HEK293T (cell line): ENCODE results near the gene EREG.

Experiments used
- CTCF ChIA-PET: fragments of 350-600 bp; formaldehyde crosslinking; extraction: SDS; loops from one replicate; lab custom pipeline; 2021; ENCODE audit warnings: antibody characterized with exemption, inconsistent platforms; lab: Yijun Ruan, JAX
- POLR2A ChIA-PET: fragments of 350-600 bp; formaldehyde crosslinking; extraction: SDS; loops from one replicate; lab custom pipeline; 2020; ENCODE audit warnings: antibody characterized with exemption, inconsistent platforms; lab: Yijun Ruan, JAX
- DNase-seq: peaks from one replicate; pipeline ENCODE4 v3.0.0; 2012; ENCODE audit warnings: mixed read lengths; ENCODE audit errors: extremely low spot score
- ARNT ChIP-seq: fragments of 450-650 bp; IDR thresholded peaks from 2 replicates; pipeline ENCODE4 v1.6.1; 2017; ENCODE audit warnings: mild to moderate bottlenecking
- BHLHE40 ChIP-seq: fragments of 450-650 bp; IDR thresholded peaks from 2 replicates; pipeline ENCODE4 v1.6.1; 2016; ENCODE audit warnings: mild to moderate bottlenecking, moderate library complexity, borderline replicate concordance
- CTBP1 ChIP-seq: fragments of 450-650 bp; IDR thresholded peaks from 2 replicates; pipeline ENCODE4 v1.6.1; 2016; ENCODE audit warnings: borderline replicate concordance
- ELF4 ChIP-seq: fragments of 450-650 bp; IDR thresholded peaks from 2 replicates; pipeline ENCODE4 v1.6.1; 2017; ENCODE audit warnings: antibody characterized with exemption
- FOXA1 ChIP-seq: fragments of 450-650 bp; IDR thresholded peaks from 2 replicates; pipeline ENCODE4 v1.6.1; 2016; ENCODE audit warnings: mild to moderate bottlenecking
- FOXK2 ChIP-seq: fragments of 450-650 bp; IDR thresholded peaks from 2 replicates; pipeline ENCODE4 v1.6.1; 2016; ENCODE audit warnings: mild to moderate bottlenecking
- FOXM1 ChIP-seq: fragments of 450-650 bp; IDR thresholded peaks from 2 replicates; pipeline ENCODE4 v1.6.1; 2017; ENCODE audit warnings: mild to moderate bottlenecking, borderline replicate concordance
- HDGF ChIP-seq: fragments of 450-650 bp; IDR thresholded peaks from 2 replicates; pipeline ENCODE4 v1.6.1; 2017; ENCODE audit warnings: antibody characterized with exemption, borderline replicate concordance
- L3MBTL2 ChIP-seq: fragments of 450-650 bp; conservative IDR thresholded peaks from 2 replicates; pipeline ENCODE4 v1.6.1; 2016; ENCODE audit warnings: mild to moderate bottlenecking
- LEF1 ChIP-seq: fragments of 450-650 bp; IDR thresholded peaks from 2 replicates; pipeline ENCODE4 v1.6.1; 2017; ENCODE audit warnings: mild to moderate bottlenecking, borderline replicate concordance
- NFRKB ChIP-seq: fragments of 450-650 bp; IDR thresholded peaks from 2 replicates; pipeline ENCODE4 v1.6.1; 2016; ENCODE audit warnings: mild to moderate bottlenecking, moderate library complexity
- PKNOX1 ChIP-seq: fragments of 450-650 bp; IDR thresholded peaks from 2 replicates; pipeline ENCODE4 v1.6.1; 2016
- SP1 ChIP-seq: fragments of 450-650 bp; IDR thresholded peaks from 2 replicates; pipeline ENCODE4 v1.6.1; 2017
- SUZ12 ChIP-seq: fragments of 450-650 bp; IDR thresholded peaks from 2 replicates; pipeline ENCODE4 v1.6.1; 2016; ENCODE audit warnings: mild to moderate bottlenecking
- TARDBP ChIP-seq: fragments of 450-650 bp; IDR thresholded peaks from 2 replicates; pipeline ENCODE4 v1.6.1; 2016
- ZNF384 ChIP-seq: fragments of 450-650 bp; IDR thresholded peaks from 2 replicates; pipeline ENCODE4 v1.6.1; 2016

Gene EREG

GRCh38 chr4:74370912-74371311 is 6.0 kb downstream of the EREG start:
- ChIA-PET CTCF (interaction anchor here (0.7 to 0.8 kb wide), 2 partner anchors 31 to 163 kb away, joined by 3 read pairs; no protein-coding TSS in a partner anchor), POLR2A (no interaction called here)
- TF ChIP-seq HDGF (no peak), PKNOX1 (no peak), SP1 (no peak), TARDBP (no peak), BHLHE40 (no peak), LEF1 (no peak), ARNT (no peak), FOXM1 (no peak), FOXK2 (no peak), FOXA1 (no peak), NFRKB (no peak)
- peak; percentile 41 for DNase-seq

- TF ChIP-seq FOXM1 = no peak
- ChIA-PET CTCF (no interaction called here), POLR2A (no interaction called here)
- DNase-seq = no peak
Measured at GRCh38 chr4:74374128-74374527, 9.2 kb downstream of the EREG start.

GRCh38 chr4:74374561-74375327 is 9.8 kb downstream of the EREG start:
- ChIA-PET CTCF (no interaction called here), POLR2A (no interaction called here)
- TF ChIP-seq FOXA1 (no peak), FOXM1 (no peak), SUZ12 (no peak), ARNT (no peak), TARDBP (no peak), L3MBTL2 (no peak), FOXK2 (no peak), ELF4 (no peak), PKNOX1 (no peak), CTBP1 (no peak), ZNF384 (no peak), NFRKB (no peak), BHLHE40 (no peak), SP1 (no peak), LEF1 (no peak)
- DNase-seq = no peak

GRCh38 chr4:74375824-74376426 is 11.0 kb downstream of the EREG start:
- ChIA-PET CTCF (interaction anchor here (1.1 to 1.6 kb wide), 3 partner anchors 9 to 295 kb away, joined by 3 to 8 read pairs (median 4); no protein-coding TSS in a partner anchor), POLR2A (no interaction called here)
- TF ChIP-seq HDGF (no peak), ZNF384 (no peak)
- DNase-seq = no peak

GRCh38 chr4:74376888-74377483 is 12.0 kb downstream of the EREG start:
- ChIA-PET CTCF (interaction anchor here (0.6 to 1.6 kb wide), 7 partner anchors 8 to 701 kb away, joined by 3 to 8 read pairs (median 4); no protein-coding TSS in a partner anchor), POLR2A (no interaction called here)
- DNase-seq = peak; percentile 38
- TF ChIP-seq HDGF (no peak), ELF4 (no peak), ZNF384 (peak; percentile 77; the same call in 1 of the 2 replicates), FOXM1 (no peak)

GRCh38 chr4:74377714-74378113 is 12.8 kb downstream of the EREG start:
- CTCF ChIA-PET = interaction anchor here (0.6 to 1.3 kb wide), 5 partner anchors 160 to 701 kb away, joined by 3 to 5 read pairs (median 4); no protein-coding TSS in a partner anchor
- TF ChIP-seq LEF1 (no peak), BHLHE40 (no peak), SP1 (no peak), ARNT (no peak), ELF4 (no peak), PKNOX1 (no peak), FOXK2 (no peak), SUZ12 (no peak), FOXA1 (no peak), L3MBTL2 (no peak), FOXM1 (no peak), NFRKB (no peak), CTBP1 (no peak), ZNF384 (no peak)
- POLR2A ChIA-PET = no interaction called here
- DNase-seq = no peak
